Right lobe of liver (tissue), 4 donors: ENCODE data around the gene BARX2.

Source experiments
- POLR2A ChIP-seq: fragments of 450-650 bp; IDR thresholded peaks from one replicate; pipeline ENCODE4 v1.6.1; 2017; ENCODE audit warnings: antibody characterized with exemption, mild to moderate bottlenecking
- TF ChIP-seq, protein P1 (sequence below), 4 donors: fragments of 200-600 bp in 3 of 4; fragments of 450-650 bp in 1 of 4; IDR thresholded peaks; one replicate each; pipeline versions ENCODE4 v1.5.1 to v1.8.0; 2016 to 2022; ENCODE audit warnings: antibody characterized with exemption in 4 of 4, mild to moderate bottlenecking in 2 of 4
- donor health status: DM: no; HTN: no; CAD: no.
- donor health status: DM: no; HTN: no; CAD: no.
- donor health status: DM: no; HTN: yes; CAD: no.

DNA sequence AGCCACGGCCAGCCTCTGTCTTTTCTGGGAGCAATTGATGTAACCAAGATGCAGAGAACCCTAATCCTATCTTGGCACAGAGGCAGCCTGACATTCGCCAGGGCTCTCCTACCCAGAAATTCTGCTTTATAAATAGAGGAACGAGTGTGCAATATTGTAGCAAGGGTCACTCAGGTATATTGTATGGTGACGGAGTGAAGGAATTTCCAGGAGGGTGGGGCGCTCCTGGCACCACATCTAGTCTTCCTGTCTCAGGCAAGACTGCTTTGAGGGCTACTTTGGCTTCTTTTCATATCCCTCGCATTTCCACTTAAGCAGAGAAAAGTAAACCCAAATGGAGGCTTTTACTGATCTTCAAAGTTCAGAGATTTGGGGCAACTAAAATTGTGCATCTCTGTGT is 114.4 kb downstream of the BARX2 start:
- TF ChIP-seq, protein P1, sequence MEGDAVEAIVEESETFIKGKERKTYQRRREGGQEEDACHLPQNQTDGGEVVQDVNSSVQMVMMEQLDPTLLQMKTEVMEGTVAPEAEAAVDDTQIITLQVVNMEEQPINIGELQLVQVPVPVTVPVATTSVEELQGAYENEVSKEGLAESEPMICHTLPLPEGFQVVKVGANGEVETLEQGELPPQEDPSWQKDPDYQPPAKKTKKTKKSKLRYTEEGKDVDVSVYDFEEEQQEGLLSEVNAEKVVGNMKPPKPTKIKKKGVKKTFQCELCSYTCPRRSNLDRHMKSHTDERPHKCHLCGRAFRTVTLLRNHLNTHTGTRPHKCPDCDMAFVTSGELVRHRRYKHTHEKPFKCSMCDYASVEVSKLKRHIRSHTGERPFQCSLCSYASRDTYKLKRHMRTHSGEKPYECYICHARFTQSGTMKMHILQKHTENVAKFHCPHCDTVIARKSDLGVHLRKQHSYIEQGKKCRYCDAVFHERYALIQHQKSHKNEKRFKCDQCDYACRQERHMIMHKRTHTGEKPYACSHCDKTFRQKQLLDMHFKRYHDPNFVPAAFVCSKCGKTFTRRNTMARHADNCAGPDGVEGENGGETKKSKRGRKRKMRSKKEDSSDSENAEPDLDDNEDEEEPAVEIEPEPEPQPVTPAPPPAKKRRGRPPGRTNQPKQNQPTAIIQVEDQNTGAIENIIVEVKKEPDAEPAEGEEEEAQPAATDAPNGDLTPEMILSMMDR (IDR thresholded peaks at IDR 0.05) = no peak
- no peak for TF ChIP-seq POLR2A
